HG02610 (cell line): ENCODE results near the gene PODN.

Experiments used
- ATAC-seq: cut with Tn5 transposase; IDR thresholded peaks from one replicate; pipeline ENCODE4 v1.9.1; 2021; ENCODE audit warnings: mild to moderate bottlenecking, moderate library complexity; ENCODE audit not compliant: unreplicated experiment

The PODN gene

GRCh38 chr1:53087332-53088285 lies 25.6 kb downstream of the PODN start:
- ATAC-seq, result no peak

- ATAC-seq, result no peak
Observed at GRCh38 chr1:53088616-53089300, 26.7 kb downstream of the PODN start.

GRCh38 chr1:53089478-53090226 lies 27.6 kb downstream of the PODN start:
- ATAC-seq, result no peak

- no peak for ATAC-seq
Observed at GRCh38 chr1:53090227-53091147, 28.5 kb downstream of the PODN start.

DNA sequence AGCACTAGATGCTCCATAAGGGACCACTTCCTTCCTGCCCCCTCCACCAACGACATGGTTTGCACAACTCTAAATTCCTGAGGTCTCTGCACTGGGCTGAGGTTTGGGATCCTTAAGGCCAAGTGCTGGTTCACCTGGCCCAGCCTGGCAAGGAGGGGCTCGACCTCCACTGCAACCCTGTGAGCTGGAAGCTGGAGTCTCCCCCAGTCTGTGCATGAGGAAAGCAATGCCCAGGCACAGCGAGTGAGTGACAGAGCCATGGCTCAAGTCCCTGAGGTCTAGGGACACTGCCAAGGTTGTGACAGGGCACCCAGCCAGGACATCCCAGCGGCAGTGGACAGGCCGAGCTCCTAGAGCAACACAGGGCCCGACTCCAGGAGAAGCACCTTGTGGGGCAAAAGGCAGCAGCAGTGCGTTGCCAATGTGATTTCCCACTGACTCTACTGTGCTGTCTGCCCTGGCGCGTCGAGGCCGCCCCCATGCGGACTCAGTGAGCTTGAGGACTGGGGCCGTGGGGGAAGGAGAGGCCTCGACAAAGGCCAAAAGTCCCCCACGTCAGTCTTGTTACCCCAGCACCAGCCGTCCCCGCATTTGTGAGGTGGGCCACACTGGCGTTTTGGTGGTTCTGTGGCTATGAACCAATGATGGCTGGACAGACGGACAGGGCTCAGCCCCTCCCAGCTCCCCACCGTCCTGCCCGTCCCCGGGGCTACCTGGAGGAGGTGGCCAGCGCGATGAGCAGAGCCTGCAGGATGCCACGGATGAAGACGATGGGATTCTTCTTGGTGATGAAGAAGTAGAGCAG lies 30.0 kb downstream of the PODN start:
- ATAC-seq, result no peak

DNA sequence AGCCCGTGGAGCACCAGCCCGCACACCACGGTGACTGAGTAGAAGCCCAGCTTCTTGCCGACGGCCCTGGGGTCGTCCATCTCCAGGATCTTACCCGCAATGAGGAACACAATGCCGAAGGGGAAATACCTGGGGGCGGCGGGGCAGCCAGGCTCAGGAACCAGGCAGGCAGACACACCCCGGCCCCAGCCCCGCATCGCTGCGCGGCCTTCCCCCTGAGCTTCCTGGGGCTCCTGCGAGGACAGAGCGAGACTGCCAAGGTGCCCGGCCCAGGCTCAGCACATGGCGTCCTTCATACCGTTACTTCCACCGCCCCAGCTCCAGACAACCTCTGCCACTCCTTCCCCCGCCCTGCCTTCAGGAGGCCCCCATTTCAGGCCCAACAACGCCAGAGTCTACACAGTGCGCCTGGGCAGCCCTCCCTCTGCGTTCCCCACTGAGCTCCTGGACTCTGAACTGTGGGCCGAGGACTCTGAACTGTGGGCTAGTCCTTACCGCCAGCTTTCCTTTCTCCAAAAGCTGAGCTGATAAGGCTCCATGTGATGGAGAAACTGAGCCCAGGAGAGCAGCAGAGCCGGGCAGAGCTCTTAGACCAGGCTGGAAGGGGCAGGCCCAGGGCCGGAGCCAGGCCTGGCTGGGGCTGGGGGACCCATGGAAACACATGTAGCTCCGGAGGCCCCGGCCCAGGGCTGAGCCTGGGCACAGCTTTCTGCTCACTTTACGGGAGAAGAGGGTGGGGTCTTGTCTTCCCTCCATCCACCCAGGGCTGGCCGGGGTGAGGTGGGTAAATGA lies 30.8 kb downstream of the PODN start:
- no peak for ATAC-seq

- ATAC-seq, result no peak
Observed at GRCh38 chr1:53093451-53093754, 31.4 kb downstream of the PODN start.

- no peak for ATAC-seq
Observed at GRCh38 chr1:53093778-53094532, 31.9 kb downstream of the PODN start.

- ATAC-seq, result no peak
Observed at GRCh38 chr1:53094533-53094919, 32.5 kb downstream of the PODN start.

GRCh38 chr1:53104289-53104913 lies 42.4 kb downstream of the PODN start:
- ATAC-seq, result no peak

- ATAC-seq, result no peak
Observed at GRCh38 chr1:53107090-53107489, 45.1 kb downstream of the PODN start.

GRCh38 chr1:53107570-53108322 lies 45.7 kb downstream of the PODN start:
- ATAC-seq, result no peak

DNA sequence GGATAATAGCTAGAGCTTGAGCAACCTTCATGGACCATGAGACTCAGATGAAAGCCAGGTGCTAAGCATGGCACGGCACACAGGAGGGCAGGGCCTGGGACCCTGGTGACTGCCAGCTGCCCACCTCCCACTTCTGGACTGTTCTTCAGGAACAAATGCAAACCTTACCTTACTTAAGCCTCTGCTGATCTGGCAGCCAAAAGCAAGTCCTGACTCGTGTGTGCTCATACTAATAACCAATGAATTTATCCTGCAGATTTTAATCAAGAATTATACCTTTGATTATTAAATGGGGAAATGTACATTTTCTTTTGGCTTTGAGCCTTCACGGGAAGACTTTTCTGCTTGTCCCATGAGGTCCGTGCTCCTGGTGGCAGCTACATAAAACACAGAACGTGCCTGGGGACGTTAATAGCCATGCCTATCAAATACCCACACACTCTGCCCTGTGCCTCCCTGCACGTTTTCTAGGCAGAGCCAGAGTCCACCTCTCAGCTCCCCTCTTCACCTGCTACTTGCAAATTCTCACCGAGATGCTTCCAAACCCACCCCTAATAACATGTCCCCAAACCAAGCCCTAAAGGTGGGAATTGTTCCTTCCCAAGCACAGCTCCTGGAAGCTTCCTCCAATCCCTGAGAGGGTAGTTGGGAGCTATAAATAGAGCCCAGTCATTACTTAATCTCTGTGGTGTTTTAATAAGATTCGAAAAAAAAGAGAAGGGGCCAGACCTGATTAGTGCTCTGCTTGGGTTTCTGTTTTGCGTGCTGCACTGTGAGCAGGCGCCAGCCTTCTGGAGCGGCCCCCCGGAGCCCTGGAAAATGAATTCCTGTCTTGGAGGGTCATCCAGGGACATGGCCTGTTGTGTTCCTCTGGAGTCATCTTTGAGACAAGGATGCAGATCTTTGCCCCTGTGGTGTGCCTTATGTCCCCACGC lies 46.9 kb downstream of the PODN start:
- no peak for ATAC-seq

- ATAC-seq, result no peak
Observed at GRCh38 chr1:53110370-53111072, 48.5 kb downstream of the PODN start.

- no peak for ATAC-seq
Observed at GRCh38 chr1:53111073-53111556, 49.1 kb downstream of the PODN start.
